ENCODE data around the gene ZNF496. TPM values are rescaled to one million over a fixed set of nuclear protein-coding genes. Genes with fewer than 3 reads are reported as not detected.

The ZNF496 gene
- total RNA-seq, 6 experiments from 2014 or later = 3.7 to 5.8 (median 5.3) TPM

DNA sequence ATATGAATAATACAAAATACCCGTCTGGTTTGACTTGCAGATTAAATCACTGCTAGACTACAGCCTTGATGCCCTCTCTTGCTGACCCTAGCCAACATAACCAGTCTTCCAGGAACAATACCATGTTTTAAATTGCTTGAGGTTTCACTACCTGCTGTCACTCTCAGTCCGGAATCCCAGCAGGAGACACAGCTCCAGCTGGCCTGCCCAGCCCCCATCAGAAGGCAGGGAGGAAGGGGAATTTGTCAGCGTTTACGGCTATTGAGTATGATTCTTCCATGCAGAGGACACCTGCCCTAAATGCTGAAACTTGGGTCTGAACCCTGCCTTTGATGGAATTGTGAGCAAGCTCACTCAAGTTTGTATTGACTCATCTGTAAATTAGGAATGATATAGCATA is 33.0 kb downstream of the ZNF496 start:
- no peak for DNase-seq
- H3K4me3 ChIP-seq = no peak overlapping the region
- no peaks in the 10 kb centered on the region for H3K27me3 ChIP-seq
- H3K27ac ChIP-seq = no peak overlapping the region
- no peak for TF ChIP-seq POLR2A (IDR thresholded peaks at IDR 0.05)
- TF ChIP-seq, protein P1, sequence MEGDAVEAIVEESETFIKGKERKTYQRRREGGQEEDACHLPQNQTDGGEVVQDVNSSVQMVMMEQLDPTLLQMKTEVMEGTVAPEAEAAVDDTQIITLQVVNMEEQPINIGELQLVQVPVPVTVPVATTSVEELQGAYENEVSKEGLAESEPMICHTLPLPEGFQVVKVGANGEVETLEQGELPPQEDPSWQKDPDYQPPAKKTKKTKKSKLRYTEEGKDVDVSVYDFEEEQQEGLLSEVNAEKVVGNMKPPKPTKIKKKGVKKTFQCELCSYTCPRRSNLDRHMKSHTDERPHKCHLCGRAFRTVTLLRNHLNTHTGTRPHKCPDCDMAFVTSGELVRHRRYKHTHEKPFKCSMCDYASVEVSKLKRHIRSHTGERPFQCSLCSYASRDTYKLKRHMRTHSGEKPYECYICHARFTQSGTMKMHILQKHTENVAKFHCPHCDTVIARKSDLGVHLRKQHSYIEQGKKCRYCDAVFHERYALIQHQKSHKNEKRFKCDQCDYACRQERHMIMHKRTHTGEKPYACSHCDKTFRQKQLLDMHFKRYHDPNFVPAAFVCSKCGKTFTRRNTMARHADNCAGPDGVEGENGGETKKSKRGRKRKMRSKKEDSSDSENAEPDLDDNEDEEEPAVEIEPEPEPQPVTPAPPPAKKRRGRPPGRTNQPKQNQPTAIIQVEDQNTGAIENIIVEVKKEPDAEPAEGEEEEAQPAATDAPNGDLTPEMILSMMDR (IDR thresholded peaks at IDR 0.05) = no peak
- intact Hi-C loops (cut with DNase I) = no loop called here
- H3K9me3 ChIP-seq = no peaks in the 10 kb centered on the region
- H3K36me3 ChIP-seq = no peaks in the 10 kb centered on the region
- 80% methylated on average over 3 of the region's 4 CpGs for whole genome bisulfite sequencing (ENCODE audit: insufficient coverage, low coverage, low lambda C conversion rate, missing lambda C conversion rate)
- H3K4me1 ChIP-seq = no peaks in the 10 kb centered on the region
- no peak for ATAC-seq

DNA sequence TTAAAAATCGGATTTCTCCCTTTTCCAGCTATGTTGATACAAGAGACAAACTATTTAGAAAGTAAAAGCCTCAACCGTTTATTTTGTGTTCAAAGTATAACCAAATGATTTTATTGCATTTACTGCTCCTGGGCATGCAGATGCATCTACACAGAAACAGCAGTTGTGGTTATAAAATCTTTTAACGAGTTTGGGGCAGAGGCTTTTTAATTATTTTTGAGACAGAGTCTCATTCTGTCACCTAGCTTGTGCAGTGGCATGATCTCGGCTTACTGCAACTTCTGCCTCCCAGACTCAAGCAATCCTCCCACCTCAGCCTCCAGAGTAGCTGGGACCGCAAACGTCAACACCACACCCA is 33.6 kb downstream of the ZNF496 start:
- Histone ChIP-seq H3K27ac (no peak overlapping the region), H3K27me3 (no peaks in the 10 kb centered on the region), H3K4me3 (no peak overlapping the region), H3K4me1 (no peaks in the 10 kb centered on the region), H3K36me3 (no peaks in the 10 kb centered on the region), H3K9me3 (no peaks in the 10 kb centered on the region)
- DNase-seq (no peak), ATAC-seq (no peak)
- intact Hi-C loops (cut with DNase I) = no loop called here
- TF ChIP-seq POLR2A (IDR thresholded peaks at IDR 0.05) = no peak
- TF ChIP-seq, protein P1 (IDR thresholded peaks at IDR 0.05) = no peak
- 59% methylated on average over 4 of the region's 6 CpGs for WGBS (ENCODE audit: insufficient coverage, low coverage, low lambda C conversion rate, missing lambda C conversion rate)

DNA sequence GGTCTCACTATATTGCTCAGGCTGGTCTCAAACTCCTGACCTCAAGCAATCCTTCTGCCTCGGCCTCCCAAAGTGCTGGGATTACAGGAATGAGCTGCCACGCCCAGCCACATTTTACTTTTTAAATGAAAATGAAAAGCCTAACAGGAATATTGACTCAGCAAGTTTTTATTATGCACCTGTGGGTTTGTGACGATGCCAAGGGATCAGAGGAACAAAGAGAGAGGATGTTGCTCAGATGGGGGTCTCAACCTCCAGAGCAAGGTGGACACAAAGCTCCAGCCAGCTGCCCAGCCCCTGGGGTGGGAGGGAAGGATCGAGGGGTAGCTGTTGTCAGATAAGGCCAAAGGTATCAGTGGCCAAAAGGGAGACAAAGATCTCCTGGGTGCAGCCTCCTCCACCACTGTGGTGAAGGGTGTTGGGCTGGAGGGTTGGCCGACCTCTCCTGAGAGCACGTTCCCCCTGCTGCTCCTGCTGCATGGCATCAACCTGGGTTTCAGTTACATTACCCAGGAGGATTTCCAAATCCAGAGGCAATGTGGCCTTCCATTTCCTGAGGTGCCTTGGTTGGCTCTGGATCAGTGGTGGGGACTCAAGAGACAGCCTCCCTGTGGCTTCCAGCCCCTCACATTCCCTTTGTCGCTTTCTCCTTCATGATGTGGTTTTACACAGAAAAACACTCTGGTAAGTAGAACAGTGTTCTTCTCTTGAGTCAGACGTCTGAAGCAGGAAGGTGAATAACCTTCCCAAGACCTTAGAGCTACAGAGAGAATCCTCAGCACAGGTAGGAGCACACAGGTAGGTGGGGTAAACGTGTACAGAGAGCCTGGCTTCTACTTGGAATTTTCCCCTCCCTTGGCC is 34.2 kb downstream of the ZNF496 start:
- intact Hi-C loops (cut with DNase I) = no loop called here
- Histone ChIP-seq H3K4me1 (no peaks in the 10 kb centered on the region), H3K36me3 (no peaks in the 10 kb centered on the region), H3K27ac (no peak overlapping the region), H3K4me3 (no peak overlapping the region), H3K9me3 (no peaks in the 10 kb centered on the region), H3K27me3 (no peaks in the 10 kb centered on the region)
- no peak for TF ChIP-seq POLR2A (IDR thresholded peaks at IDR 0.05)
- TF ChIP-seq, protein P1 (IDR thresholded peaks at IDR 0.05) = no peak
- DNase-seq (no peak), ATAC-seq (no peak)
- WGBS (ENCODE audit: insufficient coverage, low coverage, low lambda C conversion rate, missing lambda C conversion rate) = 57% methylated on average over 6 of the region's 9 CpGs

DNA sequence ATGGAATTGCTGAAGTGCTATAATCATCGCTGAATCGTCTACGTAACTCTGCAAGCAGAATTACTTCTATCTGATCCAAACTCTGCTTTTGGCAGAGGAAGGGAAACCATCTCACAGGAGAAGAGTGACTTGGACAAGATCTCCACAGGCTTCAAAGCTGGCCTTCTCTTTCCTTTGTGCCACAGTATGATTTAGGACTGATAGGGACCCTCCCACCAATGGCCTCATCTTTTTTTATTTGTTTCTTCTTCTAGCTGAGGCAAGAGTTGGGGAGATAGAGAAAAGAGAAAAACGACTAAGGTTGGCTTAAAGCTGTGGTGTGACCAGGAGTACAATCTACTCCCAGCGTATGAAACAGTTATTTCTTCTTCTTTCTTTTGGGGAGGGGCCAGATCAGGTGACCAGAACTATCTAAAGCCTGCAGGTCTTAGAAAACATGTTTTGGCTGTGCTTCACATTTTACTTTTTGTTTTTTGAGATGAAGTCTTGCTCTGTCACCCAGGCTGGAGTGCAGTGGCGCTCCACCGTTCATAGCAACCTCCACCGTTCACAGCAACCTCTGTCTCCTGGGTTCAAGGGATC is 35.0 kb downstream of the ZNF496 start:
- Histone ChIP-seq H3K27ac (no peak overlapping the region), H3K36me3 (no peaks in the 10 kb centered on the region), H3K4me1 (no peaks in the 10 kb centered on the region), H3K9me3 (no peaks in the 10 kb centered on the region), H3K4me3 (no peak overlapping the region), H3K27me3 (no peaks in the 10 kb centered on the region)
- ATAC-seq = no peak
- intact Hi-C loops (cut with DNase I) = no loop called here
- no peak for TF ChIP-seq POLR2A (IDR thresholded peaks at IDR 0.05)
- no peak for DNase-seq
- 81% methylated on average over 8 of the region's 8 CpGs for WGBS (ENCODE audit: insufficient coverage, low coverage, low lambda C conversion rate, missing lambda C conversion rate)

DNA sequence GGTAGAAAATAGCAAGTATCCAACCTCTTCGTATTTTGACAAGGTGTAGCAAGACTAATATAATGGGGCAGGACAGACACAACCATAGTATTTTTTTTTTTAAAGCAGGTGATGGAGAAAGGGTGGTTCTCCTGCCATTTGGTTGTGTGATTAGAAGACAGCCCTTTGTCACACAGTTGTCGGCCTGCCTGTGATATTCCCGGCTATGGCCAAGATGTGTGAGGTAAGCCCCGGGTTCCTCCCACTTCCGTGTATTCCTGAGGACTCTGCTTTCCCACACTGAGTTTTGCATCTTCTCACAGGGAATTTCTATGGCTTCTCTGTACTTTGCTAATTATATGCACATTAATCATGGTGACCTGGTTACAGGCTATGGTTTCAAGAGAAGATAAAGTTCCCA is 35.9 kb downstream of the ZNF496 start:
- Histone ChIP-seq H3K27ac (no peak overlapping the region), H3K36me3 (no peaks in the 10 kb centered on the region), H3K27me3 (no peaks in the 10 kb centered on the region), H3K4me1 (no peaks in the 10 kb centered on the region), H3K9me3 (no peaks in the 10 kb centered on the region), H3K4me3 (no peak overlapping the region)
- no peak for ATAC-seq
- intact Hi-C loops (cut with DNase I) = no loop called here
- no peak for TF ChIP-seq POLR2A (IDR thresholded peaks at IDR 0.05)
- TF ChIP-seq, protein P1 (IDR thresholded peaks at IDR 0.05) = no peak
- no peak for DNase-seq
- 51% methylated on average over 5 of the region's 5 CpGs for WGBS (ENCODE audit: insufficient coverage, low coverage, low lambda C conversion rate, missing lambda C conversion rate)
